ENCODE results near the gene AIP. TPM values are rescaled to one million over a fixed set of nuclear protein-coding genes. Genes with fewer than 3 reads are reported as not detected.

AIP gene
- total and polyA plus RNA-seq, 9 of the 15 experiments (the other 6 are each of a cell fraction or from before 2014, with no cell fraction given) = 5.2 to 92.5 (median 52.7) TPM

- TF ChIP-seq RCOR1 (IDR thresholded peaks at IDR 0.05; ENCODE audit: borderline replicate concordance in 1 of 2, low read depth in 2 of 2, low read length in 2 of 2) (no peak), DACH1 (IDR thresholded peaks at IDR 0.05; ENCODE audit: partially characterized antibody) (no peak), ILK (tag; IDR thresholded peaks at IDR 0.05; ENCODE audit: borderline replicate concordance, low read depth) (no peak), SMAD1 (IDR thresholded peaks at IDR 0.05; ENCODE audit: low read depth, low read length, partially characterized antibody) (peak; percentile 45), CEBPZ (IDR thresholded peaks at IDR 0.05; ENCODE audit: borderline replicate concordance, low read depth, low read length) (no peak), DEAF1 (CRISPR knock-in tag; IDR thresholded peaks at IDR 0.05) (no peak), CUX1 (CRISPR knock-in tag; IDR thresholded peaks at IDR 0.05) (no peak), ZNF77 (CRISPR knock-in tag; IDR thresholded peaks at IDR 0.05) (no peak), ATF3 (IDR thresholded peaks at IDR 0.05) (peak; percentile 50; the same call in 1 of the 2 replicates), ATF3 (CRISPR knock-in tag; conservative IDR thresholded peaks at IDR 0.05) (no peak; the same call in 1 of the 2 replicates), TFAM (CRISPR knock-in tag; conservative IDR thresholded peaks at IDR 0.05) (no peak), SIX5 (IDR thresholded peaks at IDR 0.05; ENCODE audit: borderline replicate concordance in 1 of 2, insufficient read depth in 1 of 2, low read depth in 1 of 2, low read length in 2 of 2) (no peak), MAFG (tag; conservative IDR thresholded peaks at IDR 0.05) (no peak), CTBP1 (IDR thresholded peaks at IDR 0.05; ENCODE audit: borderline replicate concordance) (peak; percentile 96), MECOM (CRISPR knock-in tag; IDR thresholded peaks at IDR 0.05) (no peak), TBP (optimal IDR thresholded peaks at IDR 0.05; ENCODE audit: low read depth, low read length) (peak; percentile 41)
Measured at GRCh38 chr11:67508486-67509121, 25.8 kb downstream of the AIP start (continued).

Measured in K562 (cell line).